B cell (primary cell): Measurements from ENCODE around the gene FHIP1A. TPM values are rescaled to one million over a fixed set of nuclear protein-coding genes. Genes with fewer than 3 reads are reported as not detected.
A peak's percentile ranks its signal among the peaks of the same experiment; 100 is the strongest.

Experiments used
- ATAC-seq: fragments of 200-7000 bp; cut with Tn5 transposase; one replicate; pipeline ENCODE4 v1.10.0; 2021; ENCODE audit warnings: low read depth, mild to moderate bottlenecking, moderate number of reproducible peaks, moderate library complexity
- CTCF ChIA-PET: fragments of 350-600 bp; sonication (Branson Sonifier 250); formaldehyde crosslinking; loops from one replicate; lab custom pipeline; 2021; ENCODE audit warnings: antibody characterized with exemption, inconsistent platforms; lab: Charles Lee
- POLR2A ChIA-PET: fragments of 350-600 bp; sonication (Branson Sonifier 250); formaldehyde crosslinking; loops from one replicate; lab custom pipeline; 2021; ENCODE audit warnings: antibody characterized with exemption; lab: Charles Lee
- DNase-seq: peaks from one replicate; pipeline ENCODE4 v3.0.0; 2013
- H2AFZ ChIP-seq: 2 replicates; pipeline ENCODE4 v1.6.1; 2012; ENCODE audit warnings: mild to moderate bottlenecking, low read depth, low read length; ENCODE audit not compliant: insufficient read depth, poor library complexity, severe bottlenecking
- H3K27ac ChIP-seq, 2 donors: 1 replicate in 1 of 2; 2 replicates in 1 of 2; pipeline ENCODE4 v1.5.1; 2012 to 2013; ENCODE audit warnings: low read length in 2 of 2, mild to moderate bottlenecking in 2 of 2, moderate library complexity in 1 of 2
- H3K27me3 ChIP-seq, 4 experiments: fragments of 200-600 bp in 1 of 4; sonication (generic) in 1 of 4; replicated peaks in 1 of 4; 1 replicate in 2 of 4; 2 replicates in 2 of 4; pipeline versions ENCODE4 v1.6.1 to v1.7.0; 2013 to 2016; ENCODE audit warnings: low read length in 3 of 4, mild to moderate bottlenecking in 2 of 4, mixed read lengths in 1 of 4, moderate library complexity in 1 of 4; ENCODE audit not compliant: insufficient read depth in 4 of 4, control insufficient read depth in 3 of 4; ENCODE audit errors: control extremely low read depth in 1 of 4
- H3K36me3 ChIP-seq, 2 experiments: replicated peaks in 1 of 2; 1 replicate in 1 of 2; 2 replicates in 1 of 2; pipeline versions ENCODE4 v1.6.1 to v1.7.1; 2013; ENCODE audit warnings: low read length in 1 of 2; ENCODE audit not compliant: insufficient read depth in 2 of 2, control insufficient read depth in 1 of 2; ENCODE audit errors: control extremely low read depth in 1 of 2, extremely low read depth in 1 of 2
- H3K4me1 ChIP-seq, 2 donors: fragments of 200-600 bp in 1 of 2; sonication (generic) in 1 of 2; 1 replicate in 1 of 2; 2 replicates in 1 of 2; pipeline versions ENCODE4 v1.5.1 to v1.6.1; 2013 to 2017; ENCODE audit warnings: low read length in 2 of 2; ENCODE audit not compliant: control insufficient read depth in 2 of 2, insufficient read depth in 2 of 2
- H3K4me2 ChIP-seq: replicated peaks from 2 replicates; pipeline ENCODE3; 2012; ENCODE audit warnings: mild to moderate bottlenecking, low read depth, low read length; ENCODE audit not compliant: poor library complexity, severe bottlenecking
- H3K4me3 ChIP-seq, 5 experiments: fragments of 200-600 bp in 1 of 5; sonication (generic) in 1 of 5; 1 replicate in 3 of 5; 2 replicates in 2 of 5; pipeline versions ENCODE4 v1.5.1 to v1.7.0; 2011 to 2016; ENCODE audit warnings: low read length in 4 of 5, mild to moderate bottlenecking in 4 of 5, low read depth in 2 of 5, control low read depth in 1 of 5, moderate library complexity in 1 of 5; ENCODE audit not compliant: insufficient read depth in 1 of 5; ENCODE audit errors: control extremely low read depth in 1 of 5, extremely low read depth in 1 of 5
- H3K79me2 ChIP-seq: fragments of 200-600 bp; sonication (generic); one replicate; pipeline ENCODE4 v1.6.0; 2016; ENCODE audit warnings: low read length; ENCODE audit not compliant: control insufficient read depth, insufficient read depth
- H3K9ac ChIP-seq: fragments of 200-600 bp; sonication (generic); 2 replicates; pipeline ENCODE4 v1.6.1; 2017; ENCODE audit warnings: mild to moderate bottlenecking, low read length, moderate library complexity
- H3K9me3 ChIP-seq, 3 donors: one replicate each; pipeline versions ENCODE4 v1.6.1 to v1.7.1; 2013; ENCODE audit warnings: low read length in 2 of 3; ENCODE audit not compliant: control insufficient read depth in 2 of 3, insufficient read depth in 1 of 3; ENCODE audit errors: control extremely low read depth in 1 of 3
- H4K20me1 ChIP-seq: 2 replicates; pipeline ENCODE4 v1.6.0; 2012; ENCODE audit warnings: mild to moderate bottlenecking, low read length; ENCODE audit not compliant: insufficient read depth, control insufficient read depth, poor library complexity, severe bottlenecking
- H3K27ac Mint-ChIP-seq: one replicate; pipeline ENCODE4 v1.8.0; 2021; ENCODE audit warnings: mixed read lengths
- H3K27me3 Mint-ChIP-seq: one replicate; pipeline ENCODE4 v1.8.0; 2021; ENCODE audit warnings: mixed read lengths
- H3K4me1 Mint-ChIP-seq: one replicate; pipeline ENCODE4 v1.8.0; 2021; ENCODE audit warnings: mixed read lengths
- H3K4me3 Mint-ChIP-seq: one replicate; pipeline ENCODE4 v1.8.0; 2021; ENCODE audit warnings: mixed read lengths
- H3K9me3 Mint-ChIP-seq: one replicate; pipeline ENCODE4 v1.8.0; 2022; ENCODE audit warnings: mixed read lengths; ENCODE audit not compliant: insufficient read depth
- CTCF ChIP-seq: fragments of 200-600 bp; IDR thresholded peaks from one replicate; pipeline ENCODE4 v1.8.0; 2022; ENCODE audit warnings: antibody characterized with exemption, mild to moderate bottlenecking
- EZH2 ChIP-seq: IDR thresholded peaks from 2 replicates; pipeline ENCODE4 v1.6.1; 2012; ENCODE audit warnings: borderline replicate concordance, low read depth, mild to moderate bottlenecking, moderate library complexity, low read length; ENCODE audit not compliant: insufficient read depth, poor library complexity, severe bottlenecking
- WGBS: methylation state at CpG from one replicate; pipeline ENCODE4 v1.1.5; 2013; ENCODE audit warnings: missing lambda C conversion rate; ENCODE audit not compliant: insufficient coverage; 5-methylcytosine and 5-hydroxymethylcytosine counted together
- intact Hi-C: fragments of 100-400 bp; cut with micrococcal nuclease; formaldehyde crosslinking; loops from one replicate; pipeline ENCODE4 v1.10.0; 2022
- polyA plus RNA-seq: library from polyadenylated mRNA; depleted of rRNA; stranded (reverse); fragments of >200 nt; gene quantifications from 2 replicates; pipeline ENCODE4 v1.2.3, GENCODE V29; 2012
- total RNA-seq, 2 donors: library from RNA; stranded (reverse); fragments of 120-200 nt in 1 of 2; gene quantifications; 1 replicate in 1 of 2; 2 replicates in 1 of 2; pipeline versions ENCODE4 v1.2.3 to v1.2.4, GENCODE V29; 2013 to 2022

The FHIP1A gene
- total and polyA plus RNA-seq, 2 donors (not counting 1 experiment from before 2014, with no cell fraction given) = 0.03 to 0.76 TPM

GRCh38 chr4:151407018-151407417, 2.0 kb upstream of the FHIP1A start:
- peaks cover 0 to 21% (median 13%) of the 10 kb centered on the region in 4 experiments for H3K27me3 ChIP-seq
- H3K4me1 ChIP-seq = peaks cover 19 to 22% of the 10 kb centered on the region in 2 donors
- CTCF ChIA-PET = no interaction called here
- H3K27ac ChIP-seq = no peak overlapping the region
- ATAC-seq (no peak), DNase-seq (no peak)
- H3K9me3 ChIP-seq = peaks cover 0 to 9% (median 0%) of the 10 kb centered on the region in 3 donors
- Mint-ChIP-seq H3K27ac (no peak overlapping the region), H3K9me3 (no peaks in the 10 kb centered on the region), H3K4me3 (peak overlapping the region; percentile 93), H3K27me3 (peaks cover 38% of the 10 kb centered on the region), H3K4me1 (peaks cover 22% of the 10 kb centered on the region)
- H3K4me2 ChIP-seq = no peak overlapping the region
- no peak overlapping the region for H3K9ac ChIP-seq
- no peaks in the 10 kb centered on the region for H4K20me1 ChIP-seq
- intact Hi-C loops = no loop called here
- H3K36me3 ChIP-seq = no peaks in the 10 kb centered on the region
- WGBS = no CpG with 5 or more reads among the region's 4 CpGs
- no peak overlapping the region for H2AFZ ChIP-seq
- H3K4me3 ChIP-seq = no peak overlapping the region
- TF ChIP-seq CTCF (no peak), EZH2 (no peak)
- POLR2A ChIA-PET = no interaction called here
- H3K79me2 ChIP-seq = no peaks in the 10 kb centered on the region

- no peak for ATAC-seq
- H3K27ac ChIP-seq = no peak overlapping the region
- H2AFZ ChIP-seq = peak overlapping the region; percentile 74
- no peak for TF ChIP-seq CTCF
- no peak for TF ChIP-seq EZH2
- peak; percentile 52 for DNase-seq
- POLR2A ChIA-PET = no interaction called here
- H3K27ac Mint-ChIP-seq = no peak overlapping the region
- H3K4me3 Mint-ChIP-seq = peak overlapping the region; percentile 93
- peaks cover 0 to 9% (median 0%) of the 10 kb centered on the region in 3 donors for H3K9me3 ChIP-seq
- peaks cover 0 to 21% (median 13%) of the 10 kb centered on the region in 4 experiments for H3K27me3 ChIP-seq
- 13% methylated on average over 24 of the region's 29 CpGs for WGBS
- peaks cover 22% of the 10 kb centered on the region for H3K4me1 Mint-ChIP-seq
- H3K36me3 ChIP-seq = no peaks in the 10 kb centered on the region
- peaks cover 38% of the 10 kb centered on the region for H3K27me3 Mint-ChIP-seq
- H3K79me2 ChIP-seq = no peaks in the 10 kb centered on the region
- H3K9ac ChIP-seq = peak overlapping the region; percentile 61
- H3K9me3 Mint-ChIP-seq = no peaks in the 10 kb centered on the region
- H3K4me3 ChIP-seq = peak overlapping the region; percentile 46 to 76 (median 59)
- CTCF ChIA-PET = no interaction called here
- peak overlapping the region; percentile 88 for H3K4me2 ChIP-seq
- intact Hi-C loops = no loop called here
- H3K4me1 ChIP-seq = peaks cover 19 to 22% of the 10 kb centered on the region in 2 donors
- H4K20me1 ChIP-seq = no peaks in the 10 kb centered on the region
Measured at GRCh38 chr4:151407466-151408379, 1.3 kb upstream of the FHIP1A start.
